NCI-H1436 treated with DMSO at 0.1 percent for 48 hours (cell line): ENCODE measurements around the gene MCM10.

Source experiments
- DNase-seq: peaks from one replicate; lab custom pipeline; 2025; lab: John Stamatoyannopoulos, UW

The MCM10 gene

DNA sequence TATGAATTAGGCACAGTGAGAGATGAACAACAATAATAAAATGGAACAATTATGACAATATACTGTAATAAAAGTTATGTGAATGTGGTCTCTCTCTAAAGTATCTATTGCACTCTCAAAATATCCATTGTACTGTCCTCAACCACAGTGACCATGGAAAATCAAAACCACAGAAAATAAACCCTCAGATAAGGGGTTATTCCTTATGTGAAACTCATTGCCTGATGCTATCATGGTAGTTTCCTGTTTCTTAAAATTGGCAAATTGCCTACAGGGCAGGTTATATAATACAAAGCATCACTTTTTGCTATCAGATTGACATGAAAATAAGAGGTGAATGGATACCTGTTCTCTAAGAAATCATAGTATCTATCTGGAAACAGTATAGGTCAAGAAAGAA lies 3.8 kb downstream of the MCM10 start:
- DNase-seq = no peak

- DNase-seq = no peak
Measured at GRCh38 chr10:13167568-13167967, 6.2 kb downstream of the MCM10 start.

DNA sequence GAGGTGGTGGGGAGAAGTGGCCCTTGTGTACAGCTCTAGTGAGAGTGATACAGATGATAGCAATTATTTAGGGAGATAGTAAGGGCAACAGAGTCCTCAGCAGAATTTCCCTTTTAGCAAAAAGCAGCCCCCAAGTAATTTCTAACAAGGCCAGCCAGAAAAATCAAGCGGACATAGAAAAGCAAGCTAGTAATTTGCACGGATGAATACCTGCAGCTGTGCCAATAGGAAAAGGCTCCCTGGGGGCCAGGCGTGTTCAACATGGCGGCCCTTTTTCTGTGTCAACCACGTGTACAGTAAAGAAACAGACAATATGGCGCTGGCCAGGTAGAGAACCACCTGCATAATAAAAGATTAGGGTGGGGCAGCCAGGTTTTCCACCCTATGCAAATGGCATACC lies 7.4 kb downstream of the MCM10 start:
- no peak for DNase-seq

- DNase-seq = no peak
Measured at GRCh38 chr10:13173616-13174015, 12.3 kb downstream of the MCM10 start.

- DNase-seq = no peak
Measured at GRCh38 chr10:13180788-13181187, 19.4 kb downstream of the MCM10 start.

GRCh38 chr10:13182424-13182823 lies 21.1 kb downstream of the MCM10 start:
- DNase-seq = no peak

- no peak for DNase-seq
Measured at GRCh38 chr10:13183625-13184024, 22.3 kb downstream of the MCM10 start.

- DNase-seq = no peak
Measured at GRCh38 chr10:13184276-13184675, 22.9 kb downstream of the MCM10 start.

DNA sequence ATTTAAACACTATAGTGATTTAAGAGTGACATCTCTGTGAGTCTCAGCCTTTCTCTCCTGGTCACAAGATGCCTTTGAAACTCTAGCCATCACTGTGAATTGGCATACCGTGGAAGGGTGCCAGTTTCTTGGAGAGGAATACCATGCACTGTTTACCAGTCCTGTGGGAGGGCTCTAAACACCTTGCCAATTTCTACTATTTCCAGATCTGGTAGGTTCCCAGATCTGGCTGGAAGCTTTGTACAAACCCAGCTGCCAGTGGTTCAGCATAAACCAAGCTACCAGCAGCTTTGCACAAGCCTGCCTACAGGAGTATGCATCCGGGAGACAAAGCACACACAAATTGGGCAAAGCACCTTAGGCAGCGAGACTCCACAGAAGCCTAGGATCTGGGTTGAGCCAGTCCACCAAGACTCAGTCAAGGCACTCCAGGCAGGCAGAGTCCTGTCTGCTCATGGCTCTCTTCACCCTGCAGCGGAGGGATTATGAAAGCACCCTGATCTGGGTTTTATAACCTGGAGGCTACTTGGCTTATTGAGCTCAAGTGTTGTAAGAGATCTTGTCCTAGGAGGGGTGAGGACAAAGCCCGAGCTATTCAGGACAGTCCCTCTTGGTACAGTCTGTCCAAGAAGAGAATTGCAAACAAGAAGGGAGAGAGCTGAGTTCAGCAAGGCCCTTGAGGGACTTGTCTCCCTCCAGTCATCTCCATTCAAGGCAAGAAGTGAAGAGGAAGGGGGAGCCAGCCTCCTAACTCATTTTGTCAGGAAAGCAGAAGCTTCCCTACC lies 23.6 kb downstream of the MCM10 start:
- DNase-seq = no peak

- DNase-seq = no peak
Measured at GRCh38 chr10:13187135-13187534, 25.8 kb downstream of the MCM10 start.

- no peak for DNase-seq
Measured at GRCh38 chr10:13188593-13188992, 27.2 kb downstream of the MCM10 start.

- DNase-seq = no peak
Measured at GRCh38 chr10:13189961-13190360, 28.6 kb downstream of the MCM10 start.

GRCh38 chr10:13190816-13191215 lies 29.5 kb downstream of the MCM10 start:
- DNase-seq = no peak

DNA sequence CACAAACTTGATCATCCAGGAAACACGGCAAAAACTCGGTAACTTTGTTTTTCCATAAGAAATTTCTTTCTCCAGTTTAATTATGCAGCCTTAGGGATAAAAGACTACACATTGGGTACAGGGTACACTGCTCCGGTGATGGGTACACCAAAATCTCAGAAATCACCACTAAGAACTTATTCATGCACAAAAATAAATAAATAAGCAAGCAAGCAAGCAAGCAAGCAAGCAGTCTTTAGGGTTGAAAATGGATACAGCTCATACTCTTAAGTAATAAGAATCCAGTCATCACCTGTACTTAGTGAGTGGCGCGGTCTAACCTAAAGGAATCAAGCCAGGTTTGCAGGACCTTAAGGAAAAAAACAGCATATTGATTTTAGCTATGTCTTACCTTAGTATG lies 30.0 kb downstream of the MCM10 start:
- DNase-seq = no peak

DNA sequence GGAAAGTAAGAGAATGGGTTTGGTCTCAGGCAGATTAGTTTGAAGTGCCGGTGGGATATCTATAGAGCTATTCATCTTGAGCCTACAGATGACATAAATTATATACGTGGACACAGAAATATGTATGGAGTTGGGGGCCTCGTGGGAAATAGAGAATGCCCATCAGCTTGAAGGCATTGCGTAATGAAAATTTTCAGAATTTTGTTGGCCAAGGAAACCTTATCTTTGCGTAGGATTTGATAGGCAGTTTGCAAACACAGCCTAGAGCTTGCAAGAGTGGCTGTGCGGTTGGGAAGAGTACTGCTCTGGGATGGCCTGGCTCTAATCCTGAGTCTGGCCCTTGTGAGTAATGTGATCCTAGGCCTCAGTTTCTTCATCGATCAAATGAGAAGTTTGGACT lies 32.3 kb downstream of the MCM10 start:
- DNase-seq = no peak

GRCh38 chr10:13195016-13195415 lies 33.7 kb downstream of the MCM10 start:
- DNase-seq = no peak

DNA sequence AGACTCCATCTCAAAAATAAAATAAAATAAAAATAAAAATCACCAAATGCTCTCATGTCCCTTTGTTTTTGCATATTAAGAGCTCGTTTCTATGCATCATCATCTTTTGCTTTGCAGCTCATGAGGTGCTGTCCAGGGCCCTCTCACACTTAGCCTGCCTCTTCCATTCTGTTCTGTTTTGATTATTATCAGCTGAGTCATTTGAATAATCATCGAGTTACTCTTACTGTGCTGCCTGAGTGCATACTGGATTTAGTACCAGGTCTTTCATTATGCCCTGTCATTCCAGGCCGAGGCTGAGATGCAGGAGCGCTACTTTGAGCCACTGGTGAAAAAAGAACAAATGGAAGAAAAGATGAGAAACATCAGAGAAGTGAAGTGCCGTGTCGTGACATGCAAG lies 39.8 kb downstream of the MCM10 start:
- DNase-seq = no peak

- DNase-seq = no peak
Measured at GRCh38 chr10:13206091-13206490, 44.7 kb downstream of the MCM10 start.

DNA sequence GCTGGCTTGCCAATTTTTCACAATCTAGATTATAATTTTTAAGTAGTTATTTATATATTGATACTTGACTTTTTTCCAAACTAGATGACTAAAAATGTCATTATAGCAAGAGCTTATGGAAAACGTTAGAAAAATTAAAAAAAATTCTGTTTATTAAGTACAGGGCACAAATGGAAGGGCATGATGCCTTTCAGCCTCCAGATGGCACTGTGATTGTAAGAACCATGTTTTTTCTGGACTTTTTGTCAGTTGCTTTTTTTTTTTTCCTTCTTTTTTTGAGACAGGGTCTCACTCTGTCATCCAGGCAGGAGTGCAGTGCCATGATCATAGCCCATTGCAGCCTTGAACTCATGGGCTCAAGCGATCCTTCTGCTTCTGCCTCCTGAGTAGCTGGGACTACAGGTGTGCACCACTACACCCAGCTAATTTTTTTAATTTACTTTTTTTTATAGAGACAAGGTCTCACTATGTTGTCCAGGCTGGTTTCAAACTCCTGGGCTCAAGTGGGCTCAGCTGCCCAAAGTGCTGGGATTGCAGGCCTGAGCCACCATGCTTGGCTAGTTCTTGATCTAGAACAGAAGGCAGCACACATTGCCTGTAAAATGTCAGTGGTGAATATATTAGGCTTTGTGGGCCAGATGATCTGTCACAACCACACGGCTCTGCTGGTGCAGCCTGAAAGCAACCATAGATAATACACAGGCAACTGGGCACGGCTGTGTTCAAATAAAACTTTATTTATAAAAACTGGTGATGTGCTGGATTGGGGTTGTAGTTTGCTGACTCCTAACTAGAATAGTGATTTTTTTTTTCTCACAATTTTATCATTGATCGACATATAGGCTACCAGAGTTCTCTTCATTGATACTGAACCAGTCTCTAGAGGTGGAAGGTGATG lies 45.4 kb downstream of the MCM10 start:
- no peak for DNase-seq

GRCh38 chr10:13213163-13213562 lies 51.8 kb downstream of the MCM10 start:
- DNase-seq = no peak

GRCh38 chr10:13218878-13219277 lies 57.5 kb downstream of the MCM10 start:
- DNase-seq = no peak

- DNase-seq = no peak
Measured at GRCh38 chr10:13219685-13220670, 58.6 kb downstream of the MCM10 start.
